Fibroblast of the aortic adventitia (primary cell): ENCODE measurements around the gene POLR2C. TPM values are rescaled to one million over a fixed set of nuclear protein-coding genes. Genes with fewer than 3 reads are reported as not detected.
"Not testable (repeated sequence)": the region's sequence is repeated elsewhere in the genome, so short reads cannot be mapped to it uniquely, and the experiment has no call there.

Experiments used
- DNase-seq: peaks from one replicate; pipeline ENCODE4 v3.0.0-alpha.2; 2010; ENCODE audit warnings: low read depth
- H3K4me3 ChIP-seq: 2 replicates; pipeline ENCODE4 v1.5.1; 2011; ENCODE audit warnings: low read depth, mild to moderate bottlenecking, control low read depth, low read length, moderate library complexity
- CTCF ChIP-seq: IDR thresholded peaks from 2 replicates; pipeline ENCODE4 v1.5.1; 2011; ENCODE audit warnings: mild to moderate bottlenecking, low read length, control low read depth, inconsistent platforms; ENCODE audit not compliant: insufficient read depth
- total RNA-seq: library from RNA; depleted of rRNA; stranded (reverse); fragments of >200 nt; gene quantifications from 2 replicates; pipeline ENCODE4 v1.2.3, GENCODE V29; 2012; ENCODE audit warnings: low replicate concordance

Gene POLR2C
- total RNA-seq, 1 donor = 76.6 TPM

GRCh38 chr16:57489229-57489628, 26.8 kb downstream of the POLR2C start:
- TF ChIP-seq CTCF = no peak
- H3K4me3 ChIP-seq = no peak overlapping the region
- no peak for DNase-seq

GRCh38 chr16:57493767-57494166, 31.3 kb downstream of the POLR2C start:
- no peak for TF ChIP-seq CTCF
- no peak overlapping the region for H3K4me3 ChIP-seq
- no peak for DNase-seq

GRCh38 chr16:57497121-57497520, 34.6 kb downstream of the POLR2C start:
- no peak for TF ChIP-seq CTCF
- H3K4me3 ChIP-seq = no peak overlapping the region
- no peak for DNase-seq

GRCh38 chr16:57498031-57498430, 35.6 kb downstream of the POLR2C start:
- DNase-seq = no peak
- TF ChIP-seq CTCF = no peak
- H3K4me3 ChIP-seq = no peak overlapping the region

GRCh38 chr16:57499941-57500340, 37.5 kb downstream of the POLR2C start:
- not testable (repeated sequence) for DNase-seq, H3K4me3 ChIP-seq

- no peak for DNase-seq
- H3K4me3 ChIP-seq = no peak overlapping the region
- TF ChIP-seq CTCF = no peak
These were observed 38.2 kb downstream of the POLR2C start for GRCh38 chr16:57500578-57501111.

GRCh38 chr16:57501492-57501891, 39.0 kb downstream of the POLR2C start:
- H3K4me3 ChIP-seq = no peak overlapping the region
- TF ChIP-seq CTCF = no peak
- DNase-seq = no peak
